Measurements from ENCODE around the gene ANKH. TPM values are rescaled to one million over a fixed set of nuclear protein-coding genes. Genes with fewer than 3 reads are reported as not detected.
"Not testable (repeated sequence)": the region's sequence is repeated elsewhere in the genome, so short reads cannot be mapped to it uniquely, and the experiment has no call there.

The ANKH gene
- total RNA-seq, 4 donors from 2014 or later, result 31.2 to 55.2 (median 34.7) TPM

- Histone ChIP-seq H3K36me3 (no peaks in the 10 kb centered on the region), H3K27ac (no peak overlapping the region), H3K4me3 (replicated peaks in 1 of 3) (no peak overlapping the region), H3K9me3 (no peaks in the 10 kb centered on the region), H3K4me1 (no peaks in the 10 kb centered on the region), H3K27me3 (no peaks in the 10 kb centered on the region)
- WGBS, 2 donors, result 78 to 81% methylated on average over 3 of the region's 3 CpGs
- intact Hi-C loops (cut with DNase I), result no loop called here
- TF ChIP-seq POLR2A (IDR thresholded peaks at IDR 0.05) (no peak), CTCF (IDR thresholded peaks at IDR 0.05) (no peak)
- no peak for DNase-seq
These were observed 69.8 kb downstream of the ANKH start for GRCh38 chr5:14801792-14802191.

- WGBS, 2 donors, result 81 to 100% methylated on average over 4 of the region's 4 CpGs
- intact Hi-C loops (cut with DNase I); H3K36me3 ChIP-seq; H3K27ac ChIP-seq; H3K9me3 ChIP-seq; DNase-seq; H3K27me3 ChIP-seq; H3K4me3 ChIP-seq (replicated peaks in 1 of 3); H3K4me1 ChIP-seq: not testable (repeated sequence)
These were observed 74.2 kb downstream of the ANKH start for GRCh38 chr5:14797385-14797784.

GRCh38 chr5:14794583-14795230 lies 76.9 kb downstream of the ANKH start:
- no peak overlapping the region for H3K27ac ChIP-seq

GRCh38 chr5:14793851-14794250 lies 77.7 kb downstream of the ANKH start:
- H3K4me1 ChIP-seq, result no peaks in the 10 kb centered on the region
- H3K9me3 ChIP-seq, result no peaks in the 10 kb centered on the region
- intact Hi-C loops (cut with DNase I), result no loop called here
- H3K4me3 ChIP-seq (replicated peaks in 1 of 3), result no peak overlapping the region
- H3K27me3 ChIP-seq, result no peaks in the 10 kb centered on the region
- no peak overlapping the region for H3K27ac ChIP-seq
- 84 to 86% methylated on average over 5 of the region's 5 CpGs for WGBS, 2 donors
- TF ChIP-seq POLR2A (IDR thresholded peaks at IDR 0.05) (no peak), CTCF (IDR thresholded peaks at IDR 0.05) (no peak)
- H3K36me3 ChIP-seq, result no peaks in the 10 kb centered on the region
- no peak for DNase-seq

More at GRCh38 chr5:14794583-14795230, 76.9 kb downstream of the ANKH start:
- no peaks in the 10 kb centered on the region for H3K36me3 ChIP-seq
- no peak for DNase-seq
- no peaks in the 10 kb centered on the region for H3K9me3 ChIP-seq
- intact Hi-C loops (cut with DNase I), result no loop called here
- H3K27me3 ChIP-seq, result no peaks in the 10 kb centered on the region
- H3K4me3 ChIP-seq (replicated peaks in 1 of 3), result no peak overlapping the region
- no peaks in the 10 kb centered on the region for H3K4me1 ChIP-seq
- 77 to 89% methylated on average over 4 of the region's 4 CpGs for WGBS, 2 donors
- no peak for TF ChIP-seq CTCF (IDR thresholded peaks at IDR 0.05)

GRCh38 chr5:14790911-14791310 lies 80.7 kb downstream of the ANKH start:
- H3K27me3 ChIP-seq, result no peaks in the 10 kb centered on the region
- H3K4me3 ChIP-seq (replicated peaks in 1 of 3), result no peak overlapping the region
- H3K36me3 ChIP-seq, result no peaks in the 10 kb centered on the region
- H3K27ac ChIP-seq, result no peak overlapping the region
- DNase-seq, result no peak
- H3K9me3 ChIP-seq, result no peaks in the 10 kb centered on the region
- TF ChIP-seq CTCF (IDR thresholded peaks at IDR 0.05) (no peak), POLR2A (IDR thresholded peaks at IDR 0.05) (no peak)
- intact Hi-C loops (cut with DNase I), result no loop called here
- H3K4me1 ChIP-seq, result no peaks in the 10 kb centered on the region
- 96 to 97% methylated on average over 4 to 5 of the region's 5 CpGs for WGBS, 2 donors
